ENCODE measurements around the gene JARID2. TPM values are rescaled to one million over a fixed set of nuclear protein-coding genes. Genes with fewer than 3 reads are reported as not detected.

Gene JARID2
- total and polyA plus RNA-seq, 11 donors = 3.5 to 12.2 (median 7.5) TPM

DNA sequence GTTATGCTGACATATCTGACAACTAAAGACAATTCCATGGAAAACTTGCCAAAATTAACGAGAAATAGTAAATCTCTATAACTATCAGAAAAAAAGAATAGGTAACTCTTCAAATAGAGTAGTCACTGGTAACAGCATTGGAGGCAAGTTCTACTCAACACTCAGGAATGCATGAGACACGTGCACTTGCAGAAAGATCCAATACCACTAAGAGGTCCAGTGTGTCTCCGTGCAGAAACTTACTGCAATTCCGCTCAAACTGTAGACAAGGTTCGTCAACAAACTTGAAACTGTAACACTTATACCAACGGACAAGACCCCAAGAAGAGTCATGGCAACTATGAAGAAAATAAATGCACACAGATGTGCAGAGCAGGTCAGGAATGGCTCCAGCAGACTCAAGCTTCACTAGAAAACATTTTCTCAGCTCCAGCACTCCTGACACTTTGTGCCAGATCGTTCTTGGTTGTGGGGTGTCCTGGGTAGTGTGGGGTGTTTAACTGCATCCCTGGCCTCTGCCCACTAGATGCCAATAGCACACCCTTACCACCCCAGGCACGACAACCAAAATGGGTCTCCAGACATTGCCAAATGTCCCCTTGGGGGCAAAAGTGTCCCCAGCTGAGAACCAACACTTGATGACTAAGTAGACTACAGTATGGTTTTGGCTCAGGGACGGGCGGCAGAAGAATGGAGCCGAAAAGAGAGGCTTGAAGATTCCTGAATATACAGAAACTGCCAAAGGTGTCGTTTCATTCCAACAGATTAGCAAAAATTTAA is 282.2 kb downstream of the JARID2 start:
- Histone ChIP-seq H3K4me3 (no peak overlapping the region), H3K4me1 (peaks cover 0 to 10% (median 0%) of the 10 kb centered on the region in 12 donors), H3K36me3 (peaks cover 0 to 72% (median 35%) of the 10 kb centered on the region in 9 donors), H3K27ac (no peak overlapping the region), H3K9me3 (no peaks in the 10 kb centered on the region), H3K27me3 (no peaks in the 10 kb centered on the region)
- WGBS, 4 donors = 87 to 99% (median 98%) methylated on average over 12 of the region's 12 CpGs
- intact Hi-C loops (cut with DNase I) = no loop called here
- ATAC-seq (no peak), DNase-seq (no peak)
- TF ChIP-seq POLR2A (IDR thresholded peaks at IDR 0.05) = no peak
- TF ChIP-seq, protein P1, sequence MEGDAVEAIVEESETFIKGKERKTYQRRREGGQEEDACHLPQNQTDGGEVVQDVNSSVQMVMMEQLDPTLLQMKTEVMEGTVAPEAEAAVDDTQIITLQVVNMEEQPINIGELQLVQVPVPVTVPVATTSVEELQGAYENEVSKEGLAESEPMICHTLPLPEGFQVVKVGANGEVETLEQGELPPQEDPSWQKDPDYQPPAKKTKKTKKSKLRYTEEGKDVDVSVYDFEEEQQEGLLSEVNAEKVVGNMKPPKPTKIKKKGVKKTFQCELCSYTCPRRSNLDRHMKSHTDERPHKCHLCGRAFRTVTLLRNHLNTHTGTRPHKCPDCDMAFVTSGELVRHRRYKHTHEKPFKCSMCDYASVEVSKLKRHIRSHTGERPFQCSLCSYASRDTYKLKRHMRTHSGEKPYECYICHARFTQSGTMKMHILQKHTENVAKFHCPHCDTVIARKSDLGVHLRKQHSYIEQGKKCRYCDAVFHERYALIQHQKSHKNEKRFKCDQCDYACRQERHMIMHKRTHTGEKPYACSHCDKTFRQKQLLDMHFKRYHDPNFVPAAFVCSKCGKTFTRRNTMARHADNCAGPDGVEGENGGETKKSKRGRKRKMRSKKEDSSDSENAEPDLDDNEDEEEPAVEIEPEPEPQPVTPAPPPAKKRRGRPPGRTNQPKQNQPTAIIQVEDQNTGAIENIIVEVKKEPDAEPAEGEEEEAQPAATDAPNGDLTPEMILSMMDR (IDR thresholded peaks at IDR 0.05) = no peak

DNA sequence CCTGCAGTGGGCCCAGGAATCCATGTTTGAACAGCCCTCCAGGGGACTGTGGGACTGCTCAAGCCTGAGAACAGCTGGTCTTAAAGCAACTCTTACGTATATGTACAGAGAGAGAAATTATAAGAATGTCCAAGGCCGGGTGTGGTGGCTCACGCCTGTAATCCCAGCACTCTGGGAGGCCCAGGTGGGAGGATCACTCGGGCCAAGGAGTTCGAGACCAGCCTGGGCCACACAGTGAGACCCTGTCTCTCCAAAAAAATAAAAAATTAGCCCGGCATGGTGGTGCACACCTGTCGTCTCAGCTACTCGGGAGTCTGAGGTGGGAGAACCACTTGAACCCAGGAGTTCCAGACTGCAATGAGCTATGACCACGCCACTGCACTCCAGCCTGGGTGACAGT is 283.0 kb downstream of the JARID2 start:
- no peak overlapping the region for H3K4me3 ChIP-seq

DNA sequence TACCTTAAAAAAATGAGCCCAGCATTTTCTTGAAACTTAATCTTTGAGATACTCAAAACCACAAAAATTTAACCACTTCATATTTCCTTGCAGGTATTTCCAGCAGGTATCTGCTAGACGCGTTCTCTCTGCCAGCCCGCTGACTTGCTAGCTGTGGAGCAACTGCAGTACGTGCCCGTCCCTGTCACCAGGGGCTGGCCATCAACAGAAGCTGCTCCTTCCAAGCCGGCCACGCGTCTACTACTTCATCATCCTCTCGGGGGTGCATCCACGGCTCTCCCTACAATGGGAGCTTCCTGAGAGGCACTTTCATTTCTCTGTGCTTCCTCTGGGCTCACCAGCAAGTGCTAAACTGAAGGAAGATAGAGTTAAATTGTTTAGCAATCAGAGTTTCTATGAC is 284.5 kb downstream of the JARID2 start:
- no peak overlapping the region for H3K27ac ChIP-seq
- H3K27me3 ChIP-seq = no peaks in the 10 kb centered on the region
- ATAC-seq (no peak), DNase-seq (no peak)
- no peak overlapping the region for H3K4me3 ChIP-seq
- TF ChIP-seq, protein P1 (IDR thresholded peaks at IDR 0.05) = no peak
- no peak for TF ChIP-seq POLR2A (IDR thresholded peaks at IDR 0.05)
- 76 to 84% (median 81%) methylated on average over 10 of the region's 10 CpGs for WGBS, 4 donors
- peaks cover 0 to 6% (median 0%) of the 10 kb centered on the region in 12 donors for H3K4me1 ChIP-seq
- H3K9me3 ChIP-seq = no peaks in the 10 kb centered on the region
- H3K36me3 ChIP-seq = peaks cover 0 to 56% (median 20%) of the 10 kb centered on the region in 9 donors
- intact Hi-C loops (cut with DNase I) = no loop called here

More for the DNA sequence above, 283.0 kb downstream of the JARID2 start:
- DNase-seq (no peak), ATAC-seq (no peak)
- WGBS, 4 donors = 95 to 99% (median 97%) methylated on average over 9 of the region's 9 CpGs
- intact Hi-C loops (cut with DNase I) = no loop called here
- TF ChIP-seq, protein P1 (IDR thresholded peaks at IDR 0.05) = no peak
- TF ChIP-seq POLR2A (IDR thresholded peaks at IDR 0.05) = no peak
- Histone ChIP-seq H3K27ac (no peak overlapping the region), H3K27me3 (no peaks in the 10 kb centered on the region), H3K36me3 (peaks cover 0 to 66% (median 27%) of the 10 kb centered on the region in 9 donors), H3K9me3 (no peaks in the 10 kb centered on the region), H3K4me1 (peaks cover 0 to 1% (median 0%) of the 10 kb centered on the region in 12 donors)

DNA sequence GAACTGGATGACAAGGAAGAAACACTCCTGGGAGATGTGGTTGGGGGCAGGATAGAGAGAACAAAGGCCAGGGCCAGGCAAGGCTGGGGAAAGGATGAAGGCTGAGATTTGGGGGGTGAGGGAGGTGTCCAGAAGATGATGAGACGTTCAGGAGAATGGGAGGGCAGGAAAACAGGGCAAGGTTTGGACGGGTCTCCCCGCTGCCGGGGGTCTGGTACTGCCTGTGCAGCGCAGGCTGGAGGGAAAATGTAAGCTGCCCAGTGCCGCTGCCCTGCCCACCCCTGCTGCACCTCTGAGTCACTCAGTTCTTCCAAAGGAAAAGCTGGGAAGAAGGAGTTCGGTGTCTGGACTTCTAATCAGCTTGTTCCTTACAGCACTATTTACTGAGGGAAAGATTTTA is 286.1 kb downstream of the JARID2 start:
- no peak overlapping the region for H3K4me3 ChIP-seq
- DNase-seq (no peak), ATAC-seq (no peak)
- no peak overlapping the region for H3K27ac ChIP-seq
- no peaks in the 10 kb centered on the region for H3K27me3 ChIP-seq
- H3K36me3 ChIP-seq = peaks cover 0 to 48% (median 14%) of the 10 kb centered on the region in 9 donors
- WGBS, 4 donors = 91 to 94% (median 91%) methylated on average over 7 of the region's 7 CpGs
- H3K9me3 ChIP-seq = no peaks in the 10 kb centered on the region
- TF ChIP-seq, protein P1 (IDR thresholded peaks at IDR 0.05) = no peak
- TF ChIP-seq POLR2A (IDR thresholded peaks at IDR 0.05) = no peak
- peaks cover 0 to 20% (median 10%) of the 10 kb centered on the region in 12 donors for H3K4me1 ChIP-seq
- intact Hi-C loops (cut with DNase I) = no loop called here

Data from heart left ventricle (tissue), 16 donors.